Ovary (tissue), 9 donors: ENCODE measurements around the gene TAS2R41. TPM values are rescaled to one million over a fixed set of nuclear protein-coding genes. Genes with fewer than 3 reads are reported as not detected.

Experiments
- DNase-seq, 5 donors: peaks; one replicate each; pipeline ENCODE4 v3.0.0-alpha.2; 2019 to 2020
- H3K27ac ChIP-seq, 2 donors: fragments of 200-600 bp; one replicate each; pipeline versions ENCODE4 v1.5.1 to v1.8.0; 2019 to 2022
- H3K27me3 ChIP-seq: fragments of 200-600 bp; one replicate; pipeline ENCODE4 v1.8.0; 2022
- H3K36me3 ChIP-seq: fragments of 200-600 bp; sonication (generic); one replicate; pipeline ENCODE4 v1.5.1; 2019
- H3K4me1 ChIP-seq: one replicate; pipeline ENCODE4 v1.8.1; 2013; ENCODE audit warnings: mild to moderate bottlenecking, moderate library complexity; ENCODE audit not compliant: insufficient read depth
- H3K4me3 ChIP-seq: fragments of 200-600 bp; sonication (generic); one replicate; pipeline ENCODE4 v1.5.1; 2017
- H3K9me3 ChIP-seq, 2 donors: fragments of 200-600 bp in 1 of 2; sonication (generic) in 1 of 2; one replicate each; pipeline versions ENCODE4 v1.5.1 to v1.8.1; 2013 to 2019; ENCODE audit warnings: mild to moderate bottlenecking in 1 of 2, moderate library complexity in 1 of 2
- EP300 ChIP-seq: sonication (generic); formaldehyde crosslinking; IDR thresholded peaks from one replicate; pipeline ENCODE4 v1.6.1; 2017; ENCODE audit warnings: antibody characterized with exemption
- POLR2A ChIP-seq: fragments of 450-650 bp; IDR thresholded peaks from one replicate; pipeline ENCODE4 v1.6.1; 2017; ENCODE audit warnings: antibody characterized with exemption, mild to moderate bottlenecking, moderate library complexity
- WGBS, 3 donors: extraction: QIAGEN DNeasy Blood & Tissue Kit in 1 of 3; methylation state at CpG; one replicate each; pipeline versions ENCODE4 v1.1.5 to v1.1.7; 2013 to 2017; 5-methylcytosine and 5-hydroxymethylcytosine counted together
- intact Hi-C, 4 donors: fragments of 100-400 bp; cut with DNase I; formaldehyde crosslinking; loops; one replicate each; pipeline versions ENCODE4 v1.11.0 to v1.15.1; 2022 to 2023
- polyA plus RNA-seq, 2 donors: library from polyadenylated mRNA; stranded (reverse); fragments of 200-250 nt in 1 of 2; fragments of 350-450 nt in 1 of 2; fragmentation: Illumina TruSeq in 1 of 2; extraction: RNeasy Lipid Tissue Mini Kit (QIAGEN cat#74804) in 1 of 2; gene quantifications; one replicate each; pipeline ENCODE4 v1.2.3, GENCODE V29; 2013 to 2014
- total RNA-seq, 7 donors: library from RNA; depleted of rRNA in 2 of 7; stranded (reverse); fragments of >200 nt in 2 of 7; fragmentation: NEBNext Ultra II Directional in 3 of 7; extraction: Animal tissue kit (Norgen Biotek cat#: 25700) in 3 of 7; gene quantifications; one replicate each; pipeline versions ENCODE4 v1.1.0 to v1.2.4, GENCODE V29; 2016 to 2023
- TF ChIP-seq, protein P1 (sequence below), 3 donors: fragments of 450-650 bp in 2 of 3; fragments of 200-600 bp in 1 of 3; IDR thresholded peaks; one replicate each; pipeline versions ENCODE4 v1.5.1 to v1.8.0; 2016 to 2022; ENCODE audit warnings: antibody characterized with exemption in 3 of 3, mild to moderate bottlenecking in 1 of 3
- donor health status: DM: no; HTN: no; CAD: no; lungs with moderate emphysema.
- donor health status: DM: no; HTN: no; CAD: no.
- donor health status: Bipolar disorder and iron deficiency.
- donor health status: DM: yes; HTN: yes; CAD: no.
- donor health status: DM: no; HTN: no; CAD: no.
- donor health status: DM: yes; HTN: yes; CAD: no.

Gene TAS2R41
- total and polyA plus RNA-seq, 9 donors = 0.50 TPM; not detected in 8

DNA sequence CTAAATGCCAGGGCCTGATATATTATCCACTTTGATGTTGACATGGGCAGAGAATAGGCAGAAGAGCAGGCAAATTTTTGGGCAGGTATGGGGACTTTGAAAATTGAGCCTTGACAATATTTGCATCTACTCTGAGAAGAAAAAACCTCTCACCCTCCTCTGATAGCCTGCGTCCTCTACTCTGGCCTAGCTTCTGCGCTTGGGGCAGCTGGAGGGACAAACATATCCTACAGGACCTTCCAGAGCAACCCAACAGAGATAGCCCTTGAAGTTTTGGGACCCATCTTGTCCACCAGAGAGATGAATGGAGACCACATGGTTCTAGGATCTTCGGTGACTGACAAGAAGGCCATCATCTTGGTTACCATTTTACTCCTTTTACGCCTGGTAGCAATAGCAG lies 34.5 kb upstream of the TAS2R41 start, which contains the start of gene TAS2R60:
TAS2R60 (plus strand) TSS at position 301 of the 400 bp plus-strand sequence; CDS start at position 301, 0 bp downstream.
- H3K27ac ChIP-seq = no peak within 1 kb of the TSS
- H3K36me3 ChIP-seq = no peaks in the 10 kb centered on the region
- TF ChIP-seq POLR2A (no peak), EP300 (no peak)
- TF ChIP-seq, protein P1, sequence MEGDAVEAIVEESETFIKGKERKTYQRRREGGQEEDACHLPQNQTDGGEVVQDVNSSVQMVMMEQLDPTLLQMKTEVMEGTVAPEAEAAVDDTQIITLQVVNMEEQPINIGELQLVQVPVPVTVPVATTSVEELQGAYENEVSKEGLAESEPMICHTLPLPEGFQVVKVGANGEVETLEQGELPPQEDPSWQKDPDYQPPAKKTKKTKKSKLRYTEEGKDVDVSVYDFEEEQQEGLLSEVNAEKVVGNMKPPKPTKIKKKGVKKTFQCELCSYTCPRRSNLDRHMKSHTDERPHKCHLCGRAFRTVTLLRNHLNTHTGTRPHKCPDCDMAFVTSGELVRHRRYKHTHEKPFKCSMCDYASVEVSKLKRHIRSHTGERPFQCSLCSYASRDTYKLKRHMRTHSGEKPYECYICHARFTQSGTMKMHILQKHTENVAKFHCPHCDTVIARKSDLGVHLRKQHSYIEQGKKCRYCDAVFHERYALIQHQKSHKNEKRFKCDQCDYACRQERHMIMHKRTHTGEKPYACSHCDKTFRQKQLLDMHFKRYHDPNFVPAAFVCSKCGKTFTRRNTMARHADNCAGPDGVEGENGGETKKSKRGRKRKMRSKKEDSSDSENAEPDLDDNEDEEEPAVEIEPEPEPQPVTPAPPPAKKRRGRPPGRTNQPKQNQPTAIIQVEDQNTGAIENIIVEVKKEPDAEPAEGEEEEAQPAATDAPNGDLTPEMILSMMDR (IDR thresholded peaks at IDR 0.05) = no peak
- intact Hi-C loops = no loop called here
- 72 to 98% (median 96%) methylated on average over 4 of the region's 4 CpGs for WGBS, 3 donors
- no peak within 1 kb of the TSS for H3K4me3 ChIP-seq
- no peaks in the 10 kb centered on the region for H3K4me1 ChIP-seq
- no peaks in the 10 kb centered on the region for H3K9me3 ChIP-seq
- H3K27me3 ChIP-seq = no peaks in the 10 kb centered on the region
- DNase-seq = no peak

DNA sequence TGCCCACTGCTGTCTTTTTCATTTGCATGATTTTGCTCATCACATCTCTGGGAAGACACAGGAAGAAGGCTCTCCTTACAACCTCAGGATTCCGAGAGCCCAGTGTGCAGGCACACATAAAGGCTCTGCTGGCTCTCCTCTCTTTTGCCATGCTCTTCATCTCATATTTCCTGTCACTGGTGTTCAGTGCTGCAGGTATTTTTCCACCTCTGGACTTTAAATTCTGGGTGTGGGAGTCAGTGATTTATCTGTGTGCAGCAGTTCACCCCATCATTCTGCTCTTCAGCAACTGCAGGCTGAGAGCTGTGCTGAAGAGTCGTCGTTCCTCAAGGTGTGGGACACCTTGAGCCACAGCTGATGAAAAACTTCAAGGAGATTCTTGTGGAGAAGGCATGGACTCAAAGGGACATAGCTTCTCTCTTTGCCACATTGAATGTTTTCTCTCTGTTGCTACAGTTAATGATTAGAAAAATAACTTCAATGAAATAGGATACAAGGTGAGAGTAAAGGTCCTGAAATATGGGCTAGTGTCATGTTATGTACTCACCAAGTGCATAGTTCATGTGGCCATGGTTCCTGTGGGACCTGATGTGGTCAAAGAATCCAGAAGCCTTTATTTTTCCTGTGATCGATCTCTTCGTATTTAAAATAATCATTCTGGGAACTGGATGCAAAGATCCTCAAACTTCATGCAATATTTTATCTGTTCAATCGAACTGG lies 33.5 kb upstream of the TAS2R41 start:
- TF ChIP-seq, protein P1 (IDR thresholded peaks at IDR 0.05) = no peak
- TF ChIP-seq POLR2A (no peak), EP300 (no peak)
- no peak for DNase-seq
- H3K36me3 ChIP-seq = no peaks in the 10 kb centered on the region
- 89 to 94% (median 93%) methylated on average over 6 of the region's 6 CpGs for WGBS, 3 donors
- H3K27me3 ChIP-seq = no peaks in the 10 kb centered on the region
- H3K4me3 ChIP-seq = no peak overlapping the region
- no peaks in the 10 kb centered on the region for H3K9me3 ChIP-seq
- no peaks in the 10 kb centered on the region for H3K4me1 ChIP-seq
- intact Hi-C loops = no loop called here
- H3K27ac ChIP-seq = no peak overlapping the region

DNA sequence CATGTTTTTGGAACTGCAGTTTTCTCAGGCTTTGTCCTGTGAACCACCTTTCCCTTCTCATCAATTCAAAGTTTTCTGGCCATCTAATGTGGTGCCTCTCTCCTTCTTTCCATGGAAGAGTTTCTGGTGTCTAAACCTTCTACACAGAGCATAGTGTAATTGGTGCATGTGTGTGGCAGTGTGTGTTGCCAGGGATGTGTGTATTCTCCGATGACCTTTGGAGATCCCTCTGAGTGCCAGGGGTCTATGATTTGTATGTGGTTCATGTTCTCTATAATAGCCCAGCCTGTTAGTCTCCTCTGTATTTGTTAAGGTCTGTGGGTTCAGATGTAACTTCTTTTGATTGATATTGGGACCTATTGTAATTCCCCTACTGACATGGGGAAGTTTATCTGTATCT lies 32.9 kb upstream of the TAS2R41 start:
- no peak for DNase-seq
- WGBS, 3 donors = 96 to 97% (median 97%) methylated on average over 1 of the region's 1 CpG

DNA sequence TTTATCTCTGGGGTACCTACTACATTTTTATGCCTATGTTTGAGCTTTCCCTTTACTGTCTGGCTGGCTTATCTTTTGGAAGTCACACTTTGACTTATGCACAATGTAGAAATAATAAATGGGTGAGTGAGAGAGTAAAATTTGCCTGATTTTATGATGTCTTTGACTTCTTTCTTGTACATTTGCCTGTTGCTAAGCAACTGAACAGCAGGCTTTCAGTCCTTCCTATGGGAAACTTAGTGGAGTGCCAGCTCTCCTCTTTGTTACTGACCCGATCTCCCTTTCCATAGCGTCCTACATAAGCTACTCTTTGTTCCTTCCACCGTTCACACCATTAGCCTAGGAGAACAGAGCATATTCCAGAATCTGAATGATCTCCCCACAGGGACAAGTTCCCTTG lies 30.2 kb upstream of the TAS2R41 start:
- Histone ChIP-seq H3K27ac (no peak overlapping the region), H3K27me3 (no peaks in the 10 kb centered on the region), H3K4me1 (no peaks in the 10 kb centered on the region), H3K9me3 (no peaks in the 10 kb centered on the region), H3K4me3 (no peak overlapping the region), H3K36me3 (no peaks in the 10 kb centered on the region)
- WGBS, 3 donors = 57 to 79% (median 69%) methylated on average over 3 of the region's 3 CpGs
- intact Hi-C loops = no loop called here
- TF ChIP-seq EP300 (no peak), POLR2A (no peak)
- TF ChIP-seq, protein P1 (IDR thresholded peaks at IDR 0.05) = no peak
- DNase-seq = no peak

More for the DNA sequence above, 32.9 kb upstream of the TAS2R41 start:
- TF ChIP-seq POLR2A (no peak), EP300 (no peak)
- TF ChIP-seq, protein P1 (IDR thresholded peaks at IDR 0.05) = no peak
- intact Hi-C loops = no loop called here
- H3K4me1 ChIP-seq = no peaks in the 10 kb centered on the region
- H3K27me3 ChIP-seq = no peaks in the 10 kb centered on the region
- no peak overlapping the region for H3K27ac ChIP-seq
- no peaks in the 10 kb centered on the region for H3K36me3 ChIP-seq
- H3K9me3 ChIP-seq = no peaks in the 10 kb centered on the region
- H3K4me3 ChIP-seq = no peak overlapping the region
